ENCODE measurements around the gene GLI3. TPM values are rescaled to one million over a fixed set of nuclear protein-coding genes. Genes with fewer than 3 reads are reported as not detected.

Gene GLI3
- total RNA-seq (10.0 and 15.2 TPM in 2 replicates), polyA plus RNA-seq (27.9 and 29.8 TPM in 2 replicates)

GRCh38 chr7:42236976-42237810 lies at the start of gene GLI3:
Gene GLI3 (minus strand): TSS chr7:42237209. CDS start chr7:42223253, 13,956 bp downstream.
- H3K9me3 ChIP-seq (ENCODE audit: low read depth) = no peaks in the 10 kb centered on the region
- no peaks in the 10 kb centered on the region for H3K36me3 ChIP-seq
- TF ChIP-seq, protein P1, sequence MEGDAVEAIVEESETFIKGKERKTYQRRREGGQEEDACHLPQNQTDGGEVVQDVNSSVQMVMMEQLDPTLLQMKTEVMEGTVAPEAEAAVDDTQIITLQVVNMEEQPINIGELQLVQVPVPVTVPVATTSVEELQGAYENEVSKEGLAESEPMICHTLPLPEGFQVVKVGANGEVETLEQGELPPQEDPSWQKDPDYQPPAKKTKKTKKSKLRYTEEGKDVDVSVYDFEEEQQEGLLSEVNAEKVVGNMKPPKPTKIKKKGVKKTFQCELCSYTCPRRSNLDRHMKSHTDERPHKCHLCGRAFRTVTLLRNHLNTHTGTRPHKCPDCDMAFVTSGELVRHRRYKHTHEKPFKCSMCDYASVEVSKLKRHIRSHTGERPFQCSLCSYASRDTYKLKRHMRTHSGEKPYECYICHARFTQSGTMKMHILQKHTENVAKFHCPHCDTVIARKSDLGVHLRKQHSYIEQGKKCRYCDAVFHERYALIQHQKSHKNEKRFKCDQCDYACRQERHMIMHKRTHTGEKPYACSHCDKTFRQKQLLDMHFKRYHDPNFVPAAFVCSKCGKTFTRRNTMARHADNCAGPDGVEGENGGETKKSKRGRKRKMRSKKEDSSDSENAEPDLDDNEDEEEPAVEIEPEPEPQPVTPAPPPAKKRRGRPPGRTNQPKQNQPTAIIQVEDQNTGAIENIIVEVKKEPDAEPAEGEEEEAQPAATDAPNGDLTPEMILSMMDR (IDR thresholded peaks at IDR 0.05; ENCODE audit: low read depth, low read length) = peak; percentile 35
- H3K4me3 ChIP-seq = peak within 1 kb of the TSS; percentile 77
- H3K4me1 ChIP-seq (ENCODE audit: low read depth) = peaks cover 18% of the 10 kb centered on the region
- peak; percentile 92 to 97 for DNase-seq (ENCODE audit: low read depth in 1 of 2, low spot score in 1 of 2)
- peak within 1 kb of the TSS; percentile 88 for H3K27ac ChIP-seq
- no peaks in the 10 kb centered on the region for H3K27me3 ChIP-seq

GRCh38 chr7:42285383-42285824 lies 48.4 kb upstream of the GLI3 start:
- Histone ChIP-seq H3K4me1 (ENCODE audit: low read depth) (no peaks in the 10 kb centered on the region), H3K9me3 (ENCODE audit: low read depth) (no peaks in the 10 kb centered on the region), H3K4me3 (no peak overlapping the region), H3K36me3 (no peaks in the 10 kb centered on the region), H3K27ac (no peak overlapping the region), H3K27me3 (no peaks in the 10 kb centered on the region)
- no peak for DNase-seq (ENCODE audit: low read depth in 1 of 2, low spot score in 1 of 2)
- TF ChIP-seq, protein P1 (IDR thresholded peaks at IDR 0.05; ENCODE audit: low read depth, low read length) = no peak

- DNase-seq (ENCODE audit: low read depth in 1 of 2, low spot score in 1 of 2) = peak in 1 of 2 donors; percentile 26
- TF ChIP-seq, protein P1 (IDR thresholded peaks at IDR 0.05; ENCODE audit: low read depth, low read length) = no peak
- no peaks in the 10 kb centered on the region for H3K27me3 ChIP-seq
- H3K4me3 ChIP-seq = no peak overlapping the region
- no peaks in the 10 kb centered on the region for H3K36me3 ChIP-seq
- no peaks in the 10 kb centered on the region for H3K9me3 ChIP-seq (ENCODE audit: low read depth)
- no peaks in the 10 kb centered on the region for H3K4me1 ChIP-seq (ENCODE audit: low read depth)
- no peak overlapping the region for H3K27ac ChIP-seq
These were observed 46.5 kb upstream of the GLI3 start for GRCh38 chr7:42283553-42283952.

GRCh38 chr7:42278344-42278743 lies 41.3 kb upstream of the GLI3 start:
- no peak for DNase-seq (ENCODE audit: low read depth in 1 of 2, low spot score in 1 of 2)
- H3K4me3 ChIP-seq = no peak overlapping the region
- TF ChIP-seq, protein P1 (IDR thresholded peaks at IDR 0.05; ENCODE audit: low read depth, low read length) = no peak
- no peaks in the 10 kb centered on the region for H3K4me1 ChIP-seq (ENCODE audit: low read depth)
- H3K36me3 ChIP-seq = no peaks in the 10 kb centered on the region
- no peaks in the 10 kb centered on the region for H3K9me3 ChIP-seq (ENCODE audit: low read depth)
- no peak overlapping the region for H3K27ac ChIP-seq
- no peaks in the 10 kb centered on the region for H3K27me3 ChIP-seq

DNA sequence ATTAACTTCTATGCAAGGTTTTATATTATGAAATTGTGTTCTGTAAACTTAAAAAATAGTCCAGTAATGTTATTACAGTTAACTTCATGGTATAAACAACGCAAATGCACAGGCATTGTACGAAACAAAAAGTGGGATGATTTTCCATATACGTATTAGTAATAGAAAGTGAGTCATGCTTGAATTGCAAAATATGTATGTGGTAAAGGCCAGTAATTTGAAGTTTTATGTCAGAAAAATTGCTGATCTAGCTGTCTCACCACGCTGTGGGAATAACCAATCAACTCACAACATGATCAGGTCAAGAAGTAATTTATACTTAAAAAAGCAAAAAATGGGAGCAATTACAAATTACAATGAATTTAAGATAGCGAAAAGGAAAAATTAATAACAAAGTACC lies 37.0 kb upstream of the GLI3 start:
- DNase-seq (ENCODE audit: low read depth in 1 of 2, low spot score in 1 of 2) = peak in 1 of 2 donors; percentile 79
- H3K4me1 ChIP-seq (ENCODE audit: low read depth) = no peaks in the 10 kb centered on the region
- H3K27ac ChIP-seq = no peak overlapping the region
- no peaks in the 10 kb centered on the region for H3K27me3 ChIP-seq
- H3K4me3 ChIP-seq = no peak overlapping the region
- H3K36me3 ChIP-seq = no peaks in the 10 kb centered on the region
- TF ChIP-seq, protein P1 (IDR thresholded peaks at IDR 0.05; ENCODE audit: low read depth, low read length) = no peak
- H3K9me3 ChIP-seq (ENCODE audit: low read depth) = no peaks in the 10 kb centered on the region
